Activated CD4-positive, alpha-beta memory T cell treated with anti-CD3 and anti-CD28 coated beads, Interleukin-2, amount 10 ng/mL, durations not matched to agents 7 days and 5 days (primary cell): ENCODE measurements around the gene ZNF792. TPM values are rescaled to one million over a fixed set of nuclear protein-coding genes. Genes with fewer than 3 reads are reported as not detected.
A peak's percentile ranks its signal among the peaks of the same experiment; 100 is the strongest.
"Not testable (repeated sequence)": the region's sequence is repeated elsewhere in the genome, so short reads cannot be mapped to it uniquely, and the experiment has no call there.

Experiments
- CTCF ChIA-PET: fragments of 350-600 bp; sonication (Branson Sonifier 250); formaldehyde crosslinking; loops from one replicate; lab custom pipeline; 2021; ENCODE audit warnings: antibody characterized with exemption, inconsistent platforms; lab: Charles Lee
- POLR2A ChIA-PET: fragments of 350-600 bp; sonication (Branson Sonifier 250); formaldehyde crosslinking; loops from one replicate; lab custom pipeline; 2021; ENCODE audit warnings: antibody characterized with exemption; lab: Charles Lee
- DNase-seq: peaks from one replicate; pipeline ENCODE4 v3.0.0-alpha.2; 2020
- H3K27ac Mint-ChIP-seq: one replicate; pipeline ENCODE4 v1.8.0; 2021; ENCODE audit warnings: mild to moderate bottlenecking, mixed read lengths
- H3K27me3 Mint-ChIP-seq: one replicate; pipeline ENCODE4 v1.8.0; 2021; ENCODE audit warnings: mixed read lengths
- H3K36me3 Mint-ChIP-seq: one replicate; pipeline ENCODE4 v1.8.0; 2021; ENCODE audit warnings: low read depth, mixed read lengths
- H3K4me1 Mint-ChIP-seq: one replicate; pipeline ENCODE4 v1.8.0; 2021; ENCODE audit warnings: mixed read lengths
- H3K4me3 Mint-ChIP-seq: one replicate; pipeline ENCODE4 v1.8.0; 2021; ENCODE audit warnings: mild to moderate bottlenecking, mixed read lengths
- H3K9me3 Mint-ChIP-seq: one replicate; pipeline ENCODE4 v1.8.0; 2021; ENCODE audit warnings: mixed read lengths
- total RNA-seq, 2 experiments: library from RNA; stranded (reverse); gene quantifications; one replicate each; pipeline ENCODE4 v1.2.3, GENCODE V29; 2021

ZNF792 gene
- total RNA-seq, 2 experiments from 2014 or later: 18.3 to 18.9 TPM

DNA sequence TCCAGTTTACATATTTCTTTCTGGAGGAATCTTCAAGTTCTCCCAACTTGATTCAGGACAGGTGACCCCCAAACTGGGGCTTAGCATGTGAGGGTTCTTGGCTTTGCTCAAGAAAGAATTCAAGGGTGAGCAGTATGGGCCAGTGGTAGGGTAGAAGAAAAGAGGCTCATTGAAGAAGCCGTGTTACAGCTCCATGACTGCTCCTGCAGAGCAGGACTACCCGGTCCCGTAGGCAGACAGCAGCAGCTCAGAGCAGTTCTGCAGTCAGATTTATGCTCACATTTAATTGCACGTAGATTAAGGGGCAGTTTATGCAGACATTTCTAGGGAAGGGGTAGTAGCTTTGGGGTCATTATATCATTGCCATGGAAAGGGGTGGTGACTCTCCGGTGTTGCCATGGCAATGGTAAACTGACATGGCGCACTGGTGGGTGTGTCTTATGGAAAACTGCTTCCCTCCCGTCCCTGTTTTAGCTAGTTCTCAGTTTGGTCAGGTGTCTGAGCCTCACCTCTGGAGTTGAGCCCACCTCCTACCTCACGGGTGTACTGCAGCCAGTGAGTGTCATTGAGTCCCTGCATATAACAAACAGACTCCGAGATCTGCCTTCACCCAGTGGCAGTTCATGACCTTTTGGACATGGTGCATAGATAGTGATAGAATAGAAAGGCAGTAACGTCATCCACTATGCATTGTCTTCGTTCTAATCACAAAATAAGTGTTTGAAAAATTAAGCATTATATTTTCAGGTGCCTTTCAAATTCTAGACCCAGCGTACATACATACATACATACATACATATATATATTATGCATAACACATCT is 16.0 kb upstream of the ZNF792 start:
- H3K9me3 Mint-ChIP-seq: peaks cover 11% of the 10 kb centered on the region
- H3K36me3 Mint-ChIP-seq: peaks cover 3% of the 10 kb centered on the region
- no peak overlapping the region for H3K27ac Mint-ChIP-seq
- H3K27me3 Mint-ChIP-seq: peaks cover 3% of the 10 kb centered on the region
- CTCF ChIA-PET: no interaction called here
- POLR2A ChIA-PET: no interaction called here
- no peak for DNase-seq
- H3K4me3 Mint-ChIP-seq: no peak overlapping the region
- peaks cover 3% of the 10 kb centered on the region for H3K4me1 Mint-ChIP-seq

- ChIA-PET POLR2A (no interaction called here), CTCF (no interaction called here)
- Mint-ChIP-seq H3K4me3 (no peak overlapping the region), H3K9me3 (peaks cover 8% of the 10 kb centered on the region), H3K27ac (no peak overlapping the region), H3K36me3 (peaks cover 3% of the 10 kb centered on the region), H3K4me1 (peaks cover 15% of the 10 kb centered on the region), H3K27me3 (no peaks in the 10 kb centered on the region)
- DNase-seq: no peak
Measured at GRCh38 chr19:34976611-34977010, 12.6 kb upstream of the ZNF792 start.

DNA sequence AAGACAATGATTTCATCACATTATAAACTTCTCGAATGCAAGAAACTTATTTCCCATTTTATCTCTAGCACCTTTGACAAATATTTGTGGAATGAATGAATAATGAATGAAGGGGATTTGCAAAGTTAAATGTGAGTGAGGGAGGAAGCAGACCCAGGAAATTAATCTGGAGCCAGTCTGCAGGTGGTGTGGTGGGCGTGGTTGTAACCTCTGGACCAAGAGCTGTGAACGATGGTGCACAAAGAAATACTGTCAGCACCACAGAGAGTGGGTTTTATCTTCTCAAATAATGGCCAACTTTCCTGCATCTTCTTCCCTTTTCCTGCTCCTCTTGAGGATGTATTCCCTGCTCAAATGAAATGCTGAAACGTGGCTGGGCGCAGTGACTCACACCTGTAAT is 11.0 kb upstream of the ZNF792 start:
- DNase-seq: no peak
- CTCF ChIA-PET: interaction anchor here (4.0 kb wide), 1 partner anchor 38 kb away, joined by 57 read pairs; no protein-coding TSS in a partner anchor
- H3K4me3 Mint-ChIP-seq: no peak overlapping the region
- POLR2A ChIA-PET: no interaction called here
- H3K27ac Mint-ChIP-seq: no peak overlapping the region
- H3K4me1 Mint-ChIP-seq: peaks cover 15% of the 10 kb centered on the region
- H3K27me3 Mint-ChIP-seq: no peaks in the 10 kb centered on the region
- H3K9me3 Mint-ChIP-seq: peaks cover 11% of the 10 kb centered on the region
- H3K36me3 Mint-ChIP-seq: peaks cover 3% of the 10 kb centered on the region

DNA sequence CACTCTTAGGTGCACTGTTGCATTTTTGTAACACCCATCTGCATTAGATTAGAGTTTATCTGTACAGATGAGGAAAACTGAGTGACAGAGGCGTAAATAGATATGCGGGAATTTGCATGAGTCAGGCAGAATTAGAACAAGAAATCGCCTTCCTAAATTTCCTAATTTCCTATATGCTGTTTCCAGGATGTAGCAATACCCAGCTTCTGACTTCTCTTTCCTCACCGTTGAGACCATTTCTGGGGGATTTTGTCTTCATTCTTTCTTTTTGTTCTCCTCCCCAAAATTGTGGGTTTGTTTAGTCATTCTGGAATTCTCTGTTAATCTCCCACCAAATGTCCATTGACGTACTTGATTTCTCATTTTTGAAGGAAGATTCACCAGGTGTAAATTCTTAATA is 10.6 kb upstream of the ZNF792 start:
- no peak for DNase-seq
- ChIA-PET POLR2A (no interaction called here), CTCF (interaction anchor here (4.0 kb wide), 1 partner anchor 39 kb away, joined by 57 read pairs; no protein-coding TSS in a partner anchor)
- Mint-ChIP-seq H3K36me3 (peaks cover 3% of the 10 kb centered on the region), H3K4me3 (no peak overlapping the region), H3K27ac (no peak overlapping the region), H3K4me1 (peaks cover 15% of the 10 kb centered on the region), H3K27me3 (no peaks in the 10 kb centered on the region), H3K9me3 (peaks cover 11% of the 10 kb centered on the region)

GRCh38 chr19:34972163-34972705 is 8.2 kb upstream of the ZNF792 start:
- ChIA-PET POLR2A (interaction anchor here (0.8 to 1.3 kb wide), 3 partner anchors 40 to 42 kb away, joined by 3 to 6 read pairs (median 3); no protein-coding TSS in a partner anchor), CTCF (interaction anchor here (0.6 to 4.0 kb wide), 12 partner anchors 9 to 99 kb away, joined by 3 to 57 read pairs (median 3); partner anchors contain the start of genes GRAMD1A and ZNF792)
- Mint-ChIP-seq H3K27me3 (no peaks in the 10 kb centered on the region), H3K27ac (no peak overlapping the region), H3K9me3 (peaks cover 28% of the 10 kb centered on the region), H3K36me3 (peaks cover 8% of the 10 kb centered on the region), H3K4me3 (no peak overlapping the region), H3K4me1 (peaks cover 15% of the 10 kb centered on the region)
- DNase-seq: no peak

DNA sequence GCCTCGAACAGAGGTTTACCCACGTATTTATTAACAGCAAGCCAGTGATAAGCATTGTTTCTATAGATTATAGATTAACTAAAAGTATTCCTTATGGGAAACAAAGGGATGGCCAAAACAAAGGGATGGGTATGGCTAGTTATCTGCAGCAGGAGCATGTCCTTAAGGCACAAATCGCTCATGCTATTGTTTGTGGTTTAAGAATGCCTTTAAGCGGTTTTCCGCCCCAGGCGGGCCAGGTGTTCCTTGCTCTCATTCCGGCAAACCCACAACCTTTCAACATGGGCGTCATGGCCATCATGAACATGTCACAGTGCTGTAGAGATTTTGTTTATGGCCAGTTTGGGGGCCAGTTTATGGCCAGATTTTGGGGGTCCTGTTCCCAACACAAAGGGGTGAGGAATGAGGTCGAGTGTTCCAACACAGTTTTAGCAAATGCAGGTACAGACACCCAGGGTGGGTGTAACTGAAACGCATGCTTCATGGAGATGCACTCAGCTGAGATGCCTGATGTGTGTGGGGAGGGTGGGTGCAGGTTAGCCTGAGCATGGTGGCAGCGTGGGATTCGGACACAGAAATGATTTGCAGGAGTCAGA is 6.3 kb upstream of the ZNF792 start:
- H3K4me1 Mint-ChIP-seq: peaks cover 15% of the 10 kb centered on the region
- H3K4me3 Mint-ChIP-seq, H3K27me3 Mint-ChIP-seq, H3K36me3 Mint-ChIP-seq, H3K27ac Mint-ChIP-seq, DNase-seq: not testable (repeated sequence)
- H3K9me3 Mint-ChIP-seq: peaks cover 30% of the 10 kb centered on the region
- CTCF ChIA-PET: interaction anchor here (2.2 kb wide), 1 partner anchor 31 kb away, joined by 5 read pairs; no protein-coding TSS in a partner anchor
- POLR2A ChIA-PET: interaction anchor here (1.3 kb wide), 1 partner anchor 44 kb away, joined by 3 read pairs; no protein-coding TSS in a partner anchor

DNA sequence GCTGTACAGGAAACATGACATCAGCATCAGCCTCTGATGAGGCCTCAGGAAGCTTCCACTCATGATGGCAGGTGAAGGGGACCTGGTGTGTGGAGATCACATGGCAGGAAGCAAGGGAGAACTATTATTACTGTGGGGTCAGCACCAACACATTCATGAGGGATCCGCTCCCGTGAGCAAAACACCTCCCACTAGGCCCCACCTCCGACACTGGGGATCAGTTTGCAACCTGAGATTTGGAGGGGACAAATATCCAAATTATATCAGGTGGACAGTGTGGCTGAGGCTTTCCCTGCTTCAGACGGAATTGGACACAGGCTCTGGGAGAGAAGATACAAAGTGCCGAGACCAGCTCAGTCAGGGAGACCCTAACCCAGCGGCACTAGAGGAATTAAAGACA is 5.7 kb upstream of the ZNF792 start:
- no peak for DNase-seq
- H3K27me3 Mint-ChIP-seq: no peaks in the 10 kb centered on the region
- POLR2A ChIA-PET: interaction anchor here (1.3 kb wide), 1 partner anchor 45 kb away, joined by 3 read pairs; no protein-coding TSS in a partner anchor

DNA sequence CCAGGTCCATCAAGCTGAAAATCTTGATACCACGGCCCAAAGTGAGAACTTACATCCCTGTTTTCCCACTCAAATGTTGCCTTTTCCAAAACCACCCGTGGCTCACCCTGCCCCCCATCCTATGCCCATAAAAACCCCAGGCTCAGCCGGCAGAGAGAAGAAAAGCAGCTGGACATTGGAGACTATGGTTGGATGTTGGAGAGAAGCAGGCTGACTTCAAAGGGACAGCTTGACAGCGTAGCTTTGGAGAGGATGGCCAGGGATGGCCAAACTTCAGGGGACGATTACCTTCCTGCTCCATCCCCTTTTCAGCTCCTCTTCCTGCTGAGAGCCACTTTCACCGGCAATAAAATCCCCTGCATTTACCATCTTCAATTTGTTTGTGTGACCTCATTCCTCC is 3.5 kb upstream of the ZNF792 start:
- H3K4me3 Mint-ChIP-seq: no peak overlapping the region
- POLR2A ChIA-PET: interaction anchor here (1.0 to 1.1 kb wide), 2 partner anchors 9 to 47 kb away, joined by 3 read pairs; no protein-coding TSS in a partner anchor

More for the DNA sequence above, 5.7 kb upstream of the ZNF792 start:
- Mint-ChIP-seq H3K4me1 (peaks cover 13% of the 10 kb centered on the region), H3K9me3 (peaks cover 32% of the 10 kb centered on the region), H3K4me3 (no peak overlapping the region), H3K36me3 (peaks cover 8% of the 10 kb centered on the region), H3K27ac (no peak overlapping the region)
- CTCF ChIA-PET: interaction anchor here (2.2 kb wide), 1 partner anchor 32 kb away, joined by 5 read pairs; no protein-coding TSS in a partner anchor

DNA sequence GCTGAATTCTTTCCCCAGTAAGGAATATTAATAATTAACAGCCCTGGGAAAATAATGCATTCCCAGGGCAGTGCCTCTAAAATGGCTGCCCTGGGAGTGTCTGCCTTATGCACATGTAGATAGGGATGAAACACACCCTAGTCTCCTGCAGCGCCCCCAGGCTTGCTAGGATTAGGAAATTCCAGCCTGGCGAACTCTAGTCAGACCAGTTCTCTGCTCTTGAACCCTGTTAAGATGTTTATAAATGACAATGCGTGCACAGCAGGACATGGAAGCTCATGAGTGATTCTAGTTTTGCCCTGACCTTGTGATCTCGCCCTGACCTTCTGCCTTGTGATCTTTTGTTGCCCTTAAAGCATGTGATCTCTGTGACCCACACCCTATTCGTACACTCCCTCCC is 1.5 kb upstream of the ZNF792 start:
- POLR2A ChIA-PET, H3K27me3 Mint-ChIP-seq, CTCF ChIA-PET, H3K27ac Mint-ChIP-seq, DNase-seq: not testable (repeated sequence)
- H3K9me3 Mint-ChIP-seq: peaks cover 55% of the 10 kb centered on the region
- peaks cover 26% of the 10 kb centered on the region for H3K4me1 Mint-ChIP-seq
- peak overlapping the region; percentile 52 for H3K4me3 Mint-ChIP-seq
- H3K36me3 Mint-ChIP-seq: peaks cover 37% of the 10 kb centered on the region

More for the DNA sequence above, 3.5 kb upstream of the ZNF792 start:
- H3K4me1 Mint-ChIP-seq: peaks cover 12% of the 10 kb centered on the region
- no peaks in the 10 kb centered on the region for H3K27me3 Mint-ChIP-seq
- CTCF ChIA-PET: interaction anchor here (1.6 kb wide), 1 partner anchor 47 kb away, joined by 3 read pairs; no protein-coding TSS in a partner anchor
- no peak overlapping the region for H3K27ac Mint-ChIP-seq
- H3K36me3 Mint-ChIP-seq: peaks cover 16% of the 10 kb centered on the region
- peaks cover 36% of the 10 kb centered on the region for H3K9me3 Mint-ChIP-seq
- DNase-seq: no peak

DNA sequence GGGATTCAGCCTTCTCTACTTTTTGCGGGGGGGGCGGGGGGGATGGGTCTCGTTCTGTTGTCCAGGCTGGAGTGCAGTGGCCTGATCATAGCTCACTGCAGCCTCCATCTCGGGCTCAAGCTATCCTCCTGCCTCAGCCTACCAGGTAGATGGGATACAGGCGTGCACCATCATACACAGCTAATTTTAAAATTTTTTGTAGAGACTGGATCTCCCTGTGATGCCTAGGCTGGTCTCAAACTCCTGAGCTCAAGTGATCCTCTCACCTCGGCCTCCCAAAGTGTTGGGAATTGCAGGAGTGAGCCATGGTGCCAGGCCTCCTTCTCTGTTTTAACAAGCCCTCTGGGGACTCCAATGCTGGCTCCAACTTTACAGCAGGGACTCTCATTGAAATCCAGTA is 569 bp upstream of the ZNF792 start:
- CTCF ChIA-PET: interaction anchor here (1.4 kb wide), 1 partner anchor 80 kb away, joined by 3 read pairs; no protein-coding TSS in a partner anchor
- peak overlapping the region; percentile 93 for H3K4me3 Mint-ChIP-seq
- no peaks in the 10 kb centered on the region for H3K27me3 Mint-ChIP-seq
- POLR2A ChIA-PET: interaction anchor here (2.9 to 3.6 kb wide), 2 partner anchors 36 to 38 kb away, joined by 7 to 15 read pairs; partner anchors contain the start of genes GRAMD1A and ZNF30
- H3K36me3 Mint-ChIP-seq: peaks cover 46% of the 10 kb centered on the region
- peaks cover 29% of the 10 kb centered on the region for H3K4me1 Mint-ChIP-seq
- peaks cover 61% of the 10 kb centered on the region for H3K9me3 Mint-ChIP-seq
- DNase-seq: no peak
- no peak overlapping the region for H3K27ac Mint-ChIP-seq

DNA sequence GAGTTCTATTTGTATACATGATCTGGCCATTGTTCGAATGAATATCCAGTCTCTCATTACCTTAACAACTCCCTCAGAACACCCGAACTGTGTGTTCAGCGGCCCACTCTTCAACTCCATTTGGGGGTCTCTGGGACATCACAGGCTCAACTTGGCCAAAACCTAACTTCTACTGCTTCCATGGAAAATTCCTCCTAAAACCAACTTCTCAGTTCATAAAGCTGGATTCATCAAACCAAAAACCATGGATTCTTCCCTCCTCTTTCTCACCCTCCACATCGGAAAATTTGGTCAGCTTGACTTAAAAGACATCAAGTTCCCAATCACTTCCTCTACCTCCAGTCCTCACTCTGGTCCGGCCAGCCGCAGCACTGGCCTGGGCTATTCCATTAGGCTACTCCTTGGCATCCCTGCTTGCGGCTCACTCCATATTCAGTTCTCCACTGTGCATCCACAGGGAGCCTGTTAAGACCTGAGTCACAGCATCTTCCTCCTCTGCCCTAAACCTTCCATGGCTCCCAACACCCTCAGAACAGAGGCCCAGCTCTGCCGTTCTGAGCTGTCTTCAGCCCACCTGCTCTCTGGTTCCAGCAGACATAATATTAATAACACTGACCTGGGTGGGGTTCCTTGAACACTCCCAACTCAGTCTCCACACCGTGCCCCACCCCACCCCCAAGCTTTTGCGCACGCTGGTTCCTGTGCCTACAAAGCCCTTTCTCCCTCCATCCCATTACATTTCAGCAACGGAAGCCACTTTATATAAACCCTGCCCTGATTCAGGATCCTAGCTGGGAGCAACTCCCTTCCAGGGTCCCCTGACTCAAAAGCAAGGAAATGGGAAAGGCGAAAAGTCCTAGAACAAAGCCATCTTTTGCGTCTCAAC is 1.1 kb downstream of the ZNF792 start:
- ChIA-PET POLR2A (interaction anchor here (1.5 to 3.6 kb wide), 4 partner anchors 19 to 285 kb away, joined by 4 to 15 read pairs (median 8); partner anchors contain the start of genes GRAMD1A, SCGB2B2, ZNF30 and ZNF302), CTCF (interaction anchor here (0.9 to 1.9 kb wide), 3 partner anchors 9 to 81 kb away, joined by 3 to 13 read pairs (median 4); no protein-coding TSS in a partner anchor)
- Mint-ChIP-seq H3K4me3 (peak overlapping the region; percentile 93), H3K9me3 (peaks cover 68% of the 10 kb centered on the region), H3K36me3 (peaks cover 60% of the 10 kb centered on the region), H3K27ac (peak overlapping the region; percentile 79), H3K27me3 (no peaks in the 10 kb centered on the region), H3K4me1 (peaks cover 29% of the 10 kb centered on the region)
- no peak for DNase-seq
